SK-N-SH (cell line): ENCODE results near the gene SMIM11. TPM values are rescaled to one million over a fixed set of nuclear protein-coding genes. Genes with fewer than 3 reads are reported as not detected.

Experiments used
- CTCF ChIA-PET: fragments of 300-600, 350-600 bp; formaldehyde crosslinking; extraction: SDS; loops from one replicate; lab custom pipeline; 2021; lab: Yijun Ruan, JAX
- POLR2A ChIA-PET: fragments of 350-600 bp; sonication (Branson Sonifier 250); formaldehyde crosslinking; extraction: SDS; loops from one replicate; lab custom pipeline; 2020; ENCODE audit warnings: antibody characterized with exemption, inconsistent platforms; lab: Yijun Ruan, JAX
- DNase-seq: peaks from one replicate; pipeline ENCODE4 v3.0.0; 2012
- H2AFZ ChIP-seq: fragments of 200-600 bp; sonication (generic); 2 replicates; pipeline ENCODE4 v1.8.1; 2016; ENCODE audit warnings: antibody characterized with exemption, mild to moderate bottlenecking, low read depth
- H3F3A ChIP-seq: fragments of 200-600 bp; sonication (generic); replicated peaks from 2 replicates; pipeline ENCODE3; 2016; ENCODE audit warnings: antibody characterized with exemption, mild to moderate bottlenecking; ENCODE audit not compliant: insufficient read depth
- H3K27ac ChIP-seq, 2 experiments: fragments of 200-500 bp in 1 of 2; fragments of 200-600 bp in 1 of 2; sonication (Bioruptor generic) in 1 of 2; sonication (generic), shearing (Covaris generic) in 1 of 2; 2 replicates each; pipeline versions ENCODE4 v1.5.1 to v1.6.1; 2014 to 2016; ENCODE audit warnings: low read depth in 2 of 2, inconsistent platforms in 1 of 2, low read length in 1 of 2, mild to moderate bottlenecking in 1 of 2, mixed read lengths in 1 of 2
- H3K27me3 ChIP-seq: fragments of 200-600 bp; sonication (generic), shearing (Covaris generic); 2 replicates; pipeline ENCODE4 v1.6.1; 2016; ENCODE audit warnings: mixed run types; ENCODE audit not compliant: insufficient read depth
- H3K36me3 ChIP-seq, 2 experiments: fragments of 200-500 bp in 1 of 2; fragments of 200-600 bp in 1 of 2; sonication (Bioruptor generic) in 1 of 2; sonication (generic) in 1 of 2; replicated peaks in 1 of 2; 2 replicates each; pipeline versions ENCODE3 to v1.5.1; 2014 to 2016; ENCODE audit warnings: low read length in 1 of 2, mild to moderate bottlenecking in 1 of 2; ENCODE audit not compliant: insufficient read depth in 2 of 2, control insufficient read depth in 1 of 2
- H3K4me1 ChIP-seq, 2 experiments: fragments of 200-500 bp in 1 of 2; fragments of 200-600 bp in 1 of 2; sonication (Bioruptor generic) in 1 of 2; sonication (generic), shearing (Covaris generic) in 1 of 2; 2 replicates each; pipeline versions ENCODE4 v1.5.1 to v1.6.1; 2014 to 2016; ENCODE audit warnings: low read depth in 1 of 2, low read length in 1 of 2, mixed run types in 1 of 2; ENCODE audit not compliant: insufficient read depth in 2 of 2, control insufficient read depth in 1 of 2
- H3K4me2 ChIP-seq: fragments of 200-600 bp; sonication (generic), shearing (Covaris generic); 2 replicates; pipeline ENCODE4 v1.6.1; 2017; ENCODE audit warnings: mixed run types
- H3K4me3 ChIP-seq, 2 experiments: fragments of 200-500 bp in 1 of 2; fragments of 200-600 bp in 1 of 2; sonication (Bioruptor generic) in 1 of 2; sonication (generic), shearing (Covaris generic) in 1 of 2; 2 replicates each; pipeline versions ENCODE4 v1.5.1 to v1.8.1; 2014 to 2016; ENCODE audit warnings: low read depth in 2 of 2, inconsistent platforms in 1 of 2, low read length in 1 of 2, mild to moderate bottlenecking in 1 of 2, mixed read lengths in 1 of 2, moderate library complexity in 1 of 2
- H3K79me2 ChIP-seq: fragments of 200-600 bp; sonication (generic); 2 replicates; pipeline ENCODE4 v1.8.1; 2017; ENCODE audit warnings: mild to moderate bottlenecking; ENCODE audit not compliant: insufficient read depth
- H3K9ac ChIP-seq: fragments of 200-600 bp; sonication (generic); 2 replicates; pipeline ENCODE4 v1.6.1; 2017; ENCODE audit warnings: mixed run types
- H3K9me2 ChIP-seq: fragments of 200-600 bp; sonication (generic); 2 replicates; pipeline ENCODE4 v1.6.1; 2017; ENCODE audit warnings: mixed run types
- H3K9me3 ChIP-seq: fragments of 200-600 bp; sonication (generic); 2 replicates; pipeline ENCODE4 v1.6.1; 2017; ENCODE audit warnings: mixed run types, mild to moderate bottlenecking, moderate library complexity
- H4K20me1 ChIP-seq: fragments of 200-600 bp; sonication (generic); 2 replicates; pipeline ENCODE4 v1.6.1; 2017; ENCODE audit warnings: mild to moderate bottlenecking, mixed run types; ENCODE audit not compliant: insufficient read depth
- EP300 ChIP-seq, 2 experiments: IDR thresholded peaks; 2 replicates each; pipeline versions ENCODE4 v1.4.0 to v1.6.1; 2012; ENCODE audit warnings: borderline replicate concordance in 1 of 2, low read depth in 1 of 2, low read length in 1 of 2
- FOXM1 ChIP-seq: IDR thresholded peaks from 2 replicates; pipeline ENCODE4 v1.4.0; 2012; ENCODE audit warnings: low read depth, mild to moderate bottlenecking
- JUND ChIP-seq: IDR thresholded peaks from 2 replicates; pipeline ENCODE4 v1.4.0; 2012
- MAX ChIP-seq: IDR thresholded peaks from 2 replicates; pipeline ENCODE4 v1.4.0; 2012; ENCODE audit warnings: low read depth
- RXRA ChIP-seq: IDR thresholded peaks from 2 replicates; pipeline ENCODE4 v1.4.0; 2012; ENCODE audit warnings: low read depth, mild to moderate bottlenecking, borderline replicate concordance
- SMC3 ChIP-seq: IDR thresholded peaks from 2 replicates; pipeline ENCODE4 v1.6.1; 2012; ENCODE audit warnings: low read depth, low read length, improper control_type of control experiment
- TAF1 ChIP-seq: IDR thresholded peaks from 2 replicates; pipeline ENCODE4 v1.6.1; 2012; ENCODE audit warnings: low read depth, mild to moderate bottlenecking, low read length, moderate library complexity, borderline replicate concordance
- TCF12 ChIP-seq: IDR thresholded peaks from 2 replicates; pipeline ENCODE4 v1.4.0; 2012
- USF2 ChIP-seq: fragments of 150-350 bp; IDR thresholded peaks from 2 replicates; pipeline ENCODE4 v1.6.1; 2017; ENCODE audit warnings: antibody characterized with exemption, low read length, low read depth, borderline replicate concordance
- ZBTB33 ChIP-seq: IDR thresholded peaks from 2 replicates; pipeline ENCODE4 v1.4.0; 2012; ENCODE audit warnings: low read depth, borderline replicate concordance
- WGBS: methylation state at CpG from one replicate; pipeline ENCODE4 v1.1.6; 2017; ENCODE audit warnings: low lambda C conversion rate; 5-methylcytosine and 5-hydroxymethylcytosine counted together
- polyA plus RNA-seq, 3 experiments: library from polyadenylated mRNA; depleted of rRNA; stranded (reverse); fragments of >200 nt; gene quantifications; 2 replicates each; pipeline ENCODE4 v1.2.3, GENCODE V29; 2012

The SMIM11 gene
- polyA plus RNA-seq, 1 of the 3 experiments (the other 2 are of a cell fraction): 15.0 TPM

GRCh38 chr21:34333121-34333739 lies 42.1 kb upstream of the SMIM11 start:
- no peaks in the 10 kb centered on the region; the same call in 1 of the 2 replicates for H3K27me3 ChIP-seq
- H3K79me2 ChIP-seq: no peaks in the 10 kb centered on the region
- no peaks in the 10 kb centered on the region for H3K9me3 ChIP-seq
- H3K4me2 ChIP-seq: no peak overlapping the region
- no peaks in the 10 kb centered on the region; a peak in 1 of 4 replicates for H3K4me1 ChIP-seq
- H3K36me3 ChIP-seq: no peaks in the 10 kb centered on the region
- H3K9ac ChIP-seq: no peak overlapping the region
- no peaks in the 10 kb centered on the region for H3K9me2 ChIP-seq
- H2AFZ ChIP-seq: no peak overlapping the region
- WGBS: 71% methylated on average over 13 of the region's 13 CpGs
- no peak for TF ChIP-seq TAF1
- CTCF ChIA-PET: interaction anchor here (0.6 to 1.7 kb wide), 5 partner anchors 14 to 410 kb away, joined by 3 to 9 read pairs (median 3); partner anchors contain the start of genes MRPS6 and SLC5A3
- H4K20me1 ChIP-seq: no peaks in the 10 kb centered on the region
- H3K27ac ChIP-seq: no peak overlapping the region
- H3F3A ChIP-seq: no peaks in the 10 kb centered on the region
- H3K4me3 ChIP-seq: no peak overlapping the region
- DNase-seq: no peak
- POLR2A ChIA-PET: no interaction called here

GRCh38 chr21:34335316-34335715 lies 40.0 kb upstream of the SMIM11 start:
- no peak for TF ChIP-seq SMC3
- TF ChIP-seq TCF12: peak; percentile 42; the same call in 1 of the 2 replicates
- TF ChIP-seq, all 33 proteins: peak for 1
- H3K79me2 ChIP-seq: no peaks in the 10 kb centered on the region
- no peak overlapping the region for H3K27ac ChIP-seq
- H3K4me1 ChIP-seq: no peaks in the 10 kb centered on the region; a peak in 1 of 4 replicates
- H3K27me3 ChIP-seq: no peaks in the 10 kb centered on the region; the same call in 1 of the 2 replicates
- WGBS: 40% methylated on average over 6 of the region's 6 CpGs
- H3K4me3 ChIP-seq: no peak overlapping the region
- no peak overlapping the region for H2AFZ ChIP-seq
- ChIA-PET CTCF (no interaction called here), POLR2A (no interaction called here)
- no peaks in the 10 kb centered on the region for H4K20me1 ChIP-seq
- no peak overlapping the region for H3K4me2 ChIP-seq
- H3K9me2 ChIP-seq: no peaks in the 10 kb centered on the region
- no peak overlapping the region for H3K9ac ChIP-seq
- no peaks in the 10 kb centered on the region for H3K9me3 ChIP-seq
- H3K36me3 ChIP-seq: no peaks in the 10 kb centered on the region
- DNase-seq: no peak
- no peaks in the 10 kb centered on the region for H3F3A ChIP-seq

GRCh38 chr21:34336245-34336644 lies 39.1 kb upstream of the SMIM11 start:
- Histone ChIP-seq H3K9ac (no peak overlapping the region), H3K4me3 (no peak overlapping the region), H4K20me1 (no peaks in the 10 kb centered on the region), H3F3A (no peaks in the 10 kb centered on the region), H3K27me3 (no peaks in the 10 kb centered on the region; the same call in 1 of the 2 replicates), H3K4me1 (no peaks in the 10 kb centered on the region; a peak in 1 of 4 replicates), H2AFZ (no peak overlapping the region), H3K4me2 (no peak overlapping the region), H3K9me3 (no peaks in the 10 kb centered on the region), H3K27ac (no peak overlapping the region), H3K79me2 (no peaks in the 10 kb centered on the region)
- 62% methylated on average over 3 of the region's 5 CpGs for WGBS
- DNase-seq: no peak
- TF ChIP-seq ZBTB33 (no peak), USF2 (no peak), JUND (no peak), RXRA (no peak), MAX (no peak), FOXM1 (no peak), EP300 (IDR thresholded peaks at IDR 0.05; ENCODE audit: borderline replicate concordance in 1 of 2, low read depth in 1 of 2, low read length in 1 of 2) (no peak)
- TF ChIP-seq, all 33 proteins: peak for 0
- Histone ChIP-seq H3K36me3 (no peaks in the 10 kb centered on the region), H3K9me2 (no peaks in the 10 kb centered on the region)
- ChIA-PET POLR2A (no interaction called here), CTCF (interaction anchor here (2.8 to 4.1 kb wide), 3 partner anchors 11 to 412 kb away, joined by 7 to 18 read pairs (median 15); no protein-coding TSS in a partner anchor)
